Activated naive CD8-positive, alpha-beta T cell treated with anti-CD3 and anti-CD28 coated beads, Interleukin-2, amount 50 U/mL, for 16 hours (primary cell): ENCODE data around the gene GPR153.

Source experiments
- DNase-seq: peaks from one replicate; pipeline ENCODE4 v3.0.0-alpha.2; 2020; ENCODE audit warnings: low read depth, low spot score

Gene GPR153

GRCh38 chr1:6287029-6287428 lies 26.1 kb upstream of the GPR153 start:
- no peak for DNase-seq

GRCh38 chr1:6286266-6286665 lies 25.4 kb upstream of the GPR153 start:
- DNase-seq = no peak

- DNase-seq = no peak
Measured at GRCh38 chr1:6285336-6285735, 24.4 kb upstream of the GPR153 start.

- DNase-seq = no peak
Measured at GRCh38 chr1:6282577-6283270, 21.8 kb upstream of the GPR153 start.

- DNase-seq = no peak
Measured at GRCh38 chr1:6281511-6282402, 20.9 kb upstream of the GPR153 start.

- no peak for DNase-seq
Measured at GRCh38 chr1:6280761-6281451, 20.0 kb upstream of the GPR153 start.

- no peak for DNase-seq
Measured at GRCh38 chr1:6279613-6280383, 18.9 kb upstream of the GPR153 start.

- no peak for DNase-seq
Measured at GRCh38 chr1:6279066-6279465, 18.2 kb upstream of the GPR153 start.

GRCh38 chr1:6278263-6278662 lies 17.4 kb upstream of the GPR153 start:
- DNase-seq = no peak

GRCh38 chr1:6276811-6277555 lies 16.1 kb upstream of the GPR153 start:
- DNase-seq = no peak

GRCh38 chr1:6275826-6276782 lies 15.2 kb upstream of the GPR153 start:
- DNase-seq = no peak

- DNase-seq = no peak
Measured at GRCh38 chr1:6274622-6275139, 13.8 kb upstream of the GPR153 start.

- DNase-seq = no peak
Measured at GRCh38 chr1:6274102-6274501, 13.2 kb upstream of the GPR153 start.

GRCh38 chr1:6273380-6273891 lies 12.5 kb upstream of the GPR153 start:
- no peak for DNase-seq

- DNase-seq = no peak
Measured at GRCh38 chr1:6272868-6273267, 12.0 kb upstream of the GPR153 start.

- DNase-seq = no peak
Measured at GRCh38 chr1:6272452-6272851, 11.6 kb upstream of the GPR153 start.

- no peak for DNase-seq
Measured at GRCh38 chr1:6271554-6271953, 10.7 kb upstream of the GPR153 start.

GRCh38 chr1:6271006-6271405 lies 10.1 kb upstream of the GPR153 start:
- no peak for DNase-seq

- DNase-seq = no peak
Measured at GRCh38 chr1:6270401-6270800, 9.5 kb upstream of the GPR153 start.
